Fibroblast of villous mesenchyme (primary cell): ENCODE measurements around the gene CREB3L2. TPM values are rescaled to one million over a fixed set of nuclear protein-coding genes. Genes with fewer than 3 reads are reported as not detected.

Source experiments
- DNase-seq: peaks from one replicate; pipeline ENCODE4 v3.0.0-alpha.2; 2010; ENCODE audit warnings: low read depth
- H3K4me3 ChIP-seq: 2 replicates; pipeline ENCODE4 v1.5.1; 2011; ENCODE audit warnings: low read depth, mild to moderate bottlenecking, low read length
- total RNA-seq: library from RNA; depleted of rRNA; stranded (reverse); fragments of >200 nt; gene quantifications from 2 replicates; pipeline ENCODE4 v1.2.3, GENCODE V29; 2012
- TF ChIP-seq, protein P1 (sequence below): IDR thresholded peaks from 2 replicates; pipeline ENCODE4 v1.5.1; 2012; ENCODE audit warnings: low read depth, mild to moderate bottlenecking, low read length; ENCODE audit not compliant: insufficient read depth

The CREB3L2 gene
- total RNA-seq, 1 donor, result 33.2 TPM

DNA sequence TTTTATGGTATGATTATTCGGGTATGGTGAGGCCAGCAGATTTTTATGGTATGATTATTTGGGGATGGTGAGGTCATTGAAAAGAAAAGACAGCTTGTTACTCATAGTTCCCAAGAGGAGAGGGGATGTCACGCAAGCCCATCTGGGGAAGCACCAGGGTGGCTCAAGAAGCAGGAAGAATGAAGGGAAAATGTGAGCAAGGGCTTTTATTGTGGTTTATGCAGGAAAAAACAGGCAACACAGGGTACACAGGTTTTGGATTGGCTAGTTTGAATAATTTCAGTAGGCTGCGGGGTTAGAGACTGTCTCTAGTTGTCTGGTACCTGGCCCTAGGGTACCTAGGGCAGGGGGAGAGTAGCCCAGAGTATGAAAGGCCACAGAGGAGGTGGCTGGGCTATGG lies 128.4 kb downstream of the CREB3L2 start:
- no peak overlapping the region for H3K4me3 ChIP-seq
- peak; percentile 36 for DNase-seq
- TF ChIP-seq, protein P1, sequence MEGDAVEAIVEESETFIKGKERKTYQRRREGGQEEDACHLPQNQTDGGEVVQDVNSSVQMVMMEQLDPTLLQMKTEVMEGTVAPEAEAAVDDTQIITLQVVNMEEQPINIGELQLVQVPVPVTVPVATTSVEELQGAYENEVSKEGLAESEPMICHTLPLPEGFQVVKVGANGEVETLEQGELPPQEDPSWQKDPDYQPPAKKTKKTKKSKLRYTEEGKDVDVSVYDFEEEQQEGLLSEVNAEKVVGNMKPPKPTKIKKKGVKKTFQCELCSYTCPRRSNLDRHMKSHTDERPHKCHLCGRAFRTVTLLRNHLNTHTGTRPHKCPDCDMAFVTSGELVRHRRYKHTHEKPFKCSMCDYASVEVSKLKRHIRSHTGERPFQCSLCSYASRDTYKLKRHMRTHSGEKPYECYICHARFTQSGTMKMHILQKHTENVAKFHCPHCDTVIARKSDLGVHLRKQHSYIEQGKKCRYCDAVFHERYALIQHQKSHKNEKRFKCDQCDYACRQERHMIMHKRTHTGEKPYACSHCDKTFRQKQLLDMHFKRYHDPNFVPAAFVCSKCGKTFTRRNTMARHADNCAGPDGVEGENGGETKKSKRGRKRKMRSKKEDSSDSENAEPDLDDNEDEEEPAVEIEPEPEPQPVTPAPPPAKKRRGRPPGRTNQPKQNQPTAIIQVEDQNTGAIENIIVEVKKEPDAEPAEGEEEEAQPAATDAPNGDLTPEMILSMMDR, result no peak

DNA sequence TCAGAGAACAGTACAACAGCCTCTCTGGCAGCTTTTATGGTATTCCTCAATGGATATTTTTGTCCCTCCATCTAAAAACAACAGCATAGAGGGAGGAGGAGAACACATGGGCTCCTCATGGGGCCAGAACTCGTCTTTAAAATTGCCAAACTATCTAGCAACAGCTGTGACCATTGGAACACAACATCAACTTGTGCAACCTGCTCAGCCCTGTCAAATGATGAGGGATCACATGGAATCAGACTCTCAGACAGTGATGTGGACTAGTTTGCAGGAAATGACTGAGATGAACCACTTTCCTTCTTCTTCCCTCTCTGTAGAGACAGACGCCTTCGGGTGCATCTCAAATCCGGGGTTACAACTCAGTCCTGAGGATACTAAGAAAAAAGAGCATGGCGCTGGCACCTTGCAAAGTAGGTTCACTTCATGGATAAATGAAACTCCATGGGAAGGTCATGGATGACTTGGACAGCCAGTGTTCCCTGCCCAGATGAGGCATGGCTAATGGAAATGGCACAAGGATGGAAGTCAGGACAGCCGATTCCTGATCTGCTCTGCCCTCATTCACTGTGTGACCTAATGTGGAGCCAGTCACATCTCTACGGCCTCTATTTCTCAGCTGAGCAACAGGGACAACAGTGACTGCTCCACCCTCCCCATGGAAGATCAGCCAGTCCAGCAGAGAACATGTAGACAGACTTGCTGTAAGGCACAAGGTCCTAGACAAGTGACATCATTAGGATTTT lies 130.5 kb downstream of the CREB3L2 start:
- H3K4me3 ChIP-seq, result no peak overlapping the region
- TF ChIP-seq, protein P1, result no peak
- DNase-seq, result peak; percentile 88

DNA sequence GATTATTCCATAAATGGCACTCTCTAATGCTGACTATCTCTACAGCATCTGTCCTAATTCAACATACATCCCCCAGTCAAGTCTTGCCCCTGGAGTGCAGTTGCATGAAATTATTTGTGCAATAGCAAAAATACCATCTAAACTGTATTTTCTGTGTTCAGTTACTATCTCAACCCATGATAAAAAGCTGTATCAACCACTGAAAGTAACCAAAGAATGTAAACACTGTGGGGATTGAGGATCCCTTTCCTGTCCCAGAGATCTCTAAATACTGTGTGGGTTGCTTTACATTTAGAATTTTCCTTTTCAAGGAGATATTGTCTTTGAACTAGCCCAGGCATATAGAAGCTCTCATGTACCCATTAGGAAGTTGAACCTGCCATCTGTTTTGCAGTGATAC lies 131.2 kb downstream of the CREB3L2 start:
- no peak overlapping the region for H3K4me3 ChIP-seq
- TF ChIP-seq, protein P1, result no peak
- peak; percentile 61 for DNase-seq

DNA sequence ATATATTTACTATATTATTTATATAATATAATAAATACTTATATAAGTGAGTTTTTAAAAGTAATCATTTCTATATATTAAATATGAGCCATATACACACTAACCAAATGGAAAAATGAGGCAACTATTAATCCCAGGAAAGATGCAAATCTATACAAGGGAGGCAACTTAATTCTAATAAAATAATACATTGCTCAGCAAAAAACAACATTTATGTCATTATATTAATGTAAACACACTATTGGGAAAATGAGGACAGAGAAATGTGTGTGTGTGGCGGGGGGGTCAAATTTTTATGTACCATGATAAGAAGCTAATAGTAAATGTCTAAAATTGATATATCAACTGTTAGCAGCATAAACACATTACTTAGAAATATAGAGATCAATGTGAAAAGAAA lies 131.8 kb downstream of the CREB3L2 start:
- no peak overlapping the region for H3K4me3 ChIP-seq
- no peak for DNase-seq
- TF ChIP-seq, protein P1, result no peak

DNA sequence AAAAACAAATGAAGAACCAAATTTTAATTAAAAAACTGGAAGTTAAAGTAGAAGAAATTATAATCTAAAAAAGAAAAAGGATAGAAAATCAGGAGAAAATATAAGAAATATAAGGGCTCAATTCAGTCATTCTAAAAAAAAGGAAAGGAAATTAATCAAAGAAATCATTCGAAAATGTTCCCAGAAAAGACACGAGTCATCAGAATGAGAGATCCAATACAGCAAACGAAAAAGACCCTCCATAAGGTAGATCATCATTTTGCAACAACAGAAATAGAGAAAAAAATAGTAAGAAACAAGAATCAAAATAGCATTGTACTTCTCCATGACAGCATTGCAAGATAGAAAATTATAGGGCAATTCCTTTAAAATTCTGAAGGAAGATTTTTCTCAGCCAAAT lies 132.6 kb downstream of the CREB3L2 start:
- DNase-seq, result no peak
- H3K4me3 ChIP-seq, result no peak overlapping the region
- TF ChIP-seq, protein P1, result no peak

DNA sequence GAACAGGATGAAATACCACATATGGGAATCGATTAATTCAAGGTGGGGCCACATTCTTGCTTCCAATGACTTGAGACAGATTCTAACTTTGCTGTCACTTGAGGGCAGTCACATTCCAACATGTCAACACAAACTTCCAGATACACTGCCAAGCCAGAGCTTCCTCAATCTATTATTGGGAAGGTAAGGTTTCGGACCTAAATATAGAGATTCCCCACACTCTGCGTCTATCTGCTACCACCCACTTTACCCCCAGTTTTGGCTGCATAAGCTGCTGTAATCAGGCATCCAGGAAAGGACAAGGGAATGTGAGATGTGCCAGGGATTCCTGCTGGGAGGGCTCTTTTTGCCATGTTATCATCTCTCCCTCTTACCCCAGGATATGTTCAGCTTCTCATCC lies 134.6 kb downstream of the CREB3L2 start:
- H3K4me3 ChIP-seq, result no peak overlapping the region
- DNase-seq, result no peak
- TF ChIP-seq, protein P1, result no peak

DNA sequence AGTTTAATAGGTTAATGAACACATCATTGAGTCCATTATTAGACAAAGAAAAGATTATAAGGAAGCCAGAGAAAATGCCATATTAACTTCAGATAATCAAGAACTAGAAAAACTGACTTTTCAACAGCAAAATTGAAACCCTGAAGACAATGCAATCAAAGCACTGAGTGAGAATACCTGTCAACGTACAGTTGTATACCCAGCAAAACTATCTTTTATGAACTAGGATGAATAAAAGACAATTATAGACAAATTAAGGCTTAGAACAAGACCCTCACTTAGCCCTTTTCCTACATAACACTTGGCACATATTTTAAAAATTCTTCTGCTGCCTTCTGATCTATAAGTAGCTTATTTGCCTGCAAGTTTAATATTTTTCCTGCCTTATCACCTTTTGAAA lies 136.1 kb downstream of the CREB3L2 start:
- TF ChIP-seq, protein P1, result no peak
- no peak for DNase-seq

More for the DNA sequence above, 136.1 kb downstream of the CREB3L2 start:
- no peak overlapping the region for H3K4me3 ChIP-seq
